ENCODE results near the gene BCAR3.

- no peak for TF ChIP-seq CTCF (IDR thresholded peaks at IDR 0.05)
- TF ChIP-seq POLR2A (IDR thresholded peaks at IDR 0.05), result no peak
Observed at GRCh38 chr1:93566227-93566626, 115.4 kb downstream of the BCAR3 start.

Data from Peyer's patch (tissue), 4 donors.